Measurements from ENCODE around the gene CCNF. TPM values are rescaled to one million over a fixed set of nuclear protein-coding genes. Genes with fewer than 3 reads are reported as not detected.

The CCNF gene
- total and polyA plus RNA-seq, 10 of the 15 experiments (the other 5 are each of a cell fraction or from before 2014, with no cell fraction given) = 4.0 to 63.2 (median 27.5) TPM

DNA sequence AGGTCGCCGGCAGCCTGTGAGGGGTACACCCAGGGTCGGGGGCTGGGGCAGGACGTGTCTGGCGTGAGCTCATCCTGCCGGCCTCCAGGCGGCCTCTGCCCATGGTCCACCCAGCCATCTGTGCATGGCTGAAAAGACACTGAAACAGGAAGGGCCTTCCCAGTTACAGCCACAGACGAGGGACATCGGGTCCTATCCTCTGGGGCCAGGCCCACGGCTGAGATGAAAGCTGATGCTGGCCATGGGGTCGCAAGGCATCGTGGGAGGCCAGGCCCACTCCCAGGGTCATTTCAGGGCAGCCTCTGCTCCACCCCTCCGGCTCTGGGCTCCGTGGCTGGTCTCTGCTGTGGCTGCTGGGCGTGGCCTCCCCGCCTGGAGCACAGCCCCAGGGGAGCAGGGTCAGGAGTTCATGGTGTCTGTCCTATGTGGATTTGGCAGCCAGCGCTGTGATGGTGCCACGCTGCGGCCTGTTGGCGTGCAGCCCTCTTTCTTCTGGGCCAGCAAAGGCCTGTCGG, 67.9 kb downstream of the CCNF start:
- in situ Hi-C loops (cut with MboI) (loop anchor here (5.0 to 10.0 kb wide), 2 partner anchors 160 to 482 kb away; partner anchors contain the start of gene NPW), intact Hi-C loops (cut with micrococcal nuclease; ENCODE audit: unreplicated experiment) (no loop called here)
- Histone ChIP-seq H3K4me2 (ENCODE audit: control insufficient read depth, insufficient read depth) (no peak overlapping the region), H3K27me3 (replicated peaks in 1 of 2; ENCODE audit: control insufficient read depth in 2 of 2, insufficient read depth in 2 of 2, low read length in 1 of 2) (no peaks in the 10 kb centered on the region), H3K36me3 (ENCODE audit: control insufficient read depth in 2 of 2, insufficient read depth in 2 of 2, low read length in 1 of 2) (peaks cover 0 to 11% of the 10 kb centered on the region in 2 experiments; a peak in 2 of 4 replicates), H4K20me1 (ENCODE audit: control insufficient read depth, insufficient read depth) (no peaks in the 10 kb centered on the region), H3K4me3 (no peak overlapping the region), H2AFZ (ENCODE audit: control insufficient read depth, low read depth, low read length) (no peak overlapping the region), H3K79me2 (ENCODE audit: control insufficient read depth, insufficient read depth, low read length) (no peaks in the 10 kb centered on the region), H3K9me3 (replicated peaks; ENCODE audit: control insufficient read depth, insufficient read depth, low read length) (no peaks in the 10 kb centered on the region), H3K9ac (ENCODE audit: control insufficient read depth, insufficient read depth, low read length) (no peak overlapping the region), H3K27ac (ENCODE audit: control insufficient read depth, insufficient read depth) (no peak overlapping the region), H3K4me1 (ENCODE audit: control insufficient read depth, insufficient read depth, low read length) (no peaks in the 10 kb centered on the region)
- DNase-seq (ENCODE audit: low read depth, low spot score) (no peak), ATAC-seq (no peak), FAIRE-seq (no peak)
- no peak for TF ChIP-seq BHLHE40 (IDR thresholded peaks at IDR 0.05; ENCODE audit: borderline replicate concordance in 1 of 2, low read depth in 2 of 2, low read length in 1 of 2)
- TF ChIP-seq MYB (IDR thresholded peaks at IDR 0.05; ENCODE audit: borderline replicate concordance, low read depth, low read length) = no peak
- TF ChIP-seq ZSCAN29 (IDR thresholded peaks at IDR 0.05) = no peak
- TF ChIP-seq, protein P1, sequence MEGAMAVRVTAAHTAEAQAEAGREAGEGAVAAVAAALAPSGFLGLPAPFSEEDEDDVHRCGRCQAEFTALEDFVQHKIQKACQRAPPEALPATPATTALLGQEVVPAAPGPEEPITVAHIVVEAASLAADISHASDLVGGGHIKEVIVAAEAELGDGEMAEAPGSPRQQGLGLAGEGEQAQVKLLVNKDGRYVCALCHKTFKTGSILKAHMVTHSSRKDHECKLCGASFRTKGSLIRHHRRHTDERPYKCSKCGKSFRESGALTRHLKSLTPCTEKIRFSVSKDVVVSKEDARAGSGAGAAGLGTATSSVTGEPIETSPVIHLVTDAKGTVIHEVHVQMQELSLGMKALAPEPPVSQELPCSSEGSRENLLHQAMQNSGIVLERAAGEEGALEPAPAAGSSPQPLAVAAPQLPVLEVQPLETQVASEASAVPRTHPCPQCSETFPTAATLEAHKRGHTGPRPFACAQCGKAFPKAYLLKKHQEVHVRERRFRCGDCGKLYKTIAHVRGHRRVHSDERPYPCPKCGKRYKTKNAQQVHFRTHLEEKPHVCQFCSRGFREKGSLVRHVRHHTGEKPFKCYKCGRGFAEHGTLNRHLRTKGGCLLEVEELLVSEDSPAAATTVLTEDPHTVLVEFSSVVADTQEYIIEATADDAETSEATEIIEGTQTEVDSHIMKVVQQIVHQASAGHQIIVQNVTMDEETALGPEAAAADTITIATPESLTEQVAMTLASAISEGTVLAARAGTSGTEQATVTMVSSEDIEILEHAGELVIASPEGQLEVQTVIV (IDR thresholded peaks at IDR 0.05; ENCODE audit: borderline replicate concordance, partially characterized antibody) = no peak
- no peak for TF ChIP-seq BACH1 (IDR thresholded peaks at IDR 0.05; ENCODE audit: borderline replicate concordance)
- TF ChIP-seq, protein P2, sequence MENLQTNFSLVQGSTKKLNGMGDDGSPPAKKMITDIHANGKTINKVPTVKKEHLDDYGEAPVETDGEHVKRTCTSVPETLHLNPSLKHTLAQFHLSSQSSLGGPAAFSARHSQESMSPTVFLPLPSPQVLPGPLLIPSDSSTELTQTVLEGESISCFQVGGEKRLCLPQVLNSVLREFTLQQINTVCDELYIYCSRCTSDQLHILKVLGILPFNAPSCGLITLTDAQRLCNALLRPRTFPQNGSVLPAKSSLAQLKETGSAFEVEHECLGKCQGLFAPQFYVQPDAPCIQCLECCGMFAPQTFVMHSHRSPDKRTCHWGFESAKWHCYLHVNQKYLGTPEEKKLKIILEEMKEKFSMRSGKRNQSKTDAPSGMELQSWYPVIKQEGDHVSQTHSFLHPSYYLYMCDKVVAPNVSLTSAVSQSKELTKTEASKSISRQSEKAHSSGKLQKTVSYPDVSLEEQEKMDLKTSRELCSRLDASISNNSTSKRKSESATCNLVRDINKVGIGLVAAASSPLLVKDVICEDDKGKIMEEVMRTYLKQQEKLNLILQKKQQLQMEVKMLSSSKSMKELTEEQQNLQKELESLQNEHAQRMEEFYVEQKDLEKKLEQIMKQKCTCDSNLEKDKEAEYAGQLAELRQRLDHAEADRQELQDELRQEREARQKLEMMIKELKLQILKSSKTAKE (IDR thresholded peaks at IDR 0.05; ENCODE audit: low read depth, poor library complexity, severe bottlenecking) = no peak
- TF ChIP-seq CHD1 (IDR thresholded peaks at IDR 0.05; ENCODE audit: low read depth, low read length) = no peak
- TF ChIP-seq, protein P3, sequence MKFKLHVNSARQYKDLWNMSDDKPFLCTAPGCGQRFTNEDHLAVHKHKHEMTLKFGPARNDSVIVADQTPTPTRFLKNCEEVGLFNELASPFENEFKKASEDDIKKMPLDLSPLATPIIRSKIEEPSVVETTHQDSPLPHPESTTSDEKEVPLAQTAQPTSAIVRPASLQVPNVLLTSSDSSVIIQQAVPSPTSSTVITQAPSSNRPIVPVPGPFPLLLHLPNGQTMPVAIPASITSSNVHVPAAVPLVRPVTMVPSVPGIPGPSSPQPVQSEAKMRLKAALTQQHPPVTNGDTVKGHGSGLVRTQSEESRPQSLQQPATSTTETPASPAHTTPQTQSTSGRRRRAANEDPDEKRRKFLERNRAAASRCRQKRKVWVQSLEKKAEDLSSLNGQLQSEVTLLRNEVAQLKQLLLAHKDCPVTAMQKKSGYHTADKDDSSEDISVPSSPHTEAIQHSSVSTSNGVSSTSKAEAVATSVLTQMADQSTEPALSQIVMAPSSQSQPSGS (IDR thresholded peaks at IDR 0.05; ENCODE audit: low read length) = no peak
- no peak for TF ChIP-seq MEF2A (IDR thresholded peaks at IDR 0.05; ENCODE audit: insufficient read depth, low read depth, low read length)
- CTCF ChIA-PET = no interaction called here
- BruUV-seq (replicated peaks) = no TSS peak
- WGBS (ENCODE audit: insufficient coverage, insufficient replicate concordance, low lambda C conversion rate, missing lambda C conversion rate) = 77% methylated on average over 21 of the region's 21 CpGs
- SMC1A ChIA-PET (ENCODE audit: uncharacterized antibody, unreplicated experiment) = no interaction called here
- RAD21 ChIA-PET (ENCODE audit: unreplicated experiment) = no interaction called here
- POLR2A ChIA-PET = interaction anchor here (1.3 kb wide), 1 partner anchor 9 kb away, joined by 5 read pairs; no protein-coding TSS in a partner anchor
